Bone marrow (tissue), 2 donors: ENCODE results near the gene IGF2.

Experiments used
- DNase-seq, 2 donors: peaks; one replicate each; lab custom pipeline; 2025; lab: John Stamatoyannopoulos, UW

IGF2 gene

DNA sequence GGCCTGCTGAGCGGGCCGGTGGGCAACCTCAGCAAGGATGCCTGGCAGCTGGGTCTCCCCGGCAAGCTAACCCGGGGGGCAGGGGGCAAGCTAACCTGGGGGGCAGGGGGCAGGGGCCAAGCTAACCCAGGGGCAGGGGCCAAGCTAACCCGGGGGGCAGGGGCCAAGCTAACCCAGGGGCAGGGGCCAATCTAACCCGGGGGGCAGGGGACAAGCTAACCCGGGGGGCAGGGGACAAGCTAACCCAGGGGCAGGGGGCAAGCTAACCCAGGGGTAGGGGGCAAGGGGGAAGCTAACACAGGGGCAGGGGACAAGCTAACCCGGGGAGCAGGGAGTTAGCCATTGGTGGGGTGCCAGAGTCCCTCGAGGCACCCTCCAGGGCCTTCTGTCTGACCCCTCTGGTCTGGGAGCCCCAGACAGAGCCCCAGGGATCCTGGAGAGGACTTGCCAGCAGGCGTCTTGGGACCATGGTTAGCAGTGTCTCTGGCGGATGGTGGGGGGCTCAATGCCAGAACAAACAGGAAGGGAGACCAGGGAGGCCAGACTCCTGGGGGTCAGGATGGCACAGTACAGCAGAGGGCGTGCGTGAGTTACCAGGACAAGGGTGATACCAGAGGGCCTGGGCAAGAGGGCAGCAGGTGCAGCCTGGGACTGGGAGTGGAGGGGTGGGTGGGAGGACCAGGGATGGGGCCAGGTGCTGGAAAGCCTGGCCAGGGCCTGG, 16.1 kb downstream of the IGF2 start:
- no peak for DNase-seq

DNA sequence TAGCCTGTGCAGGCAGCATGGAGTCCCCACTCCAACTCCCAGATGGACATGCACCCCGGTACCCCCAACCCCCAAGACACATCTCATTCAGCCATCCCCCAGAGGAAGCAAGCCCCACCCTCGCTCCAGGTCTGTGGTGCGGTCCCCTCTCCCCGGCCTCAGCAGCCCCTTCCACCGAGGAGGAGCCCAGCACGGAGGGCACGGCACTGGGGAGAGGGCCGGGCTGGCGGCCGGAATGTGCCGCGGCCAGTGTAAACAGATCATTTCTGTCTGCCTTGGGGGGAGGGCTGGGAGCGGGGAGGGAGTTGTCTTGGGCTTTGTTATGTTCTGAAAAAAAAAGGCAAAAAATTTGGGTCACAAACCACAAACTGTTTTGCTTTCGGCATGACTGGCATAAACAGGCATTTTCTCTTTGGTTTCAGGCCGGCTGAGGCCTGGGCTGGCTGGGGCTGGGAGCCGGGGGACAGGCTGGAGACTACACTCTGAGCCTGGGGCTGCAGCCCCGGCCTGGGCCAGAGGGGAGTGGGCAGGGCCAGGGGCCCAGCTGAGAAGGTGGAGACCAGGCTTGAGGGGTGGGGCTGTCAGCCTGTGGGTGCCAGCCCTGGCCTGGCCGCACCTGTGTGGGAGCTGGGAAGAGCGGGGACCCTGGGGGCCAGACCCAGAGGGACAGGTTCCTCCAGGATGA, 16.8 kb downstream of the IGF2 start:
- no peak for DNase-seq

DNA sequence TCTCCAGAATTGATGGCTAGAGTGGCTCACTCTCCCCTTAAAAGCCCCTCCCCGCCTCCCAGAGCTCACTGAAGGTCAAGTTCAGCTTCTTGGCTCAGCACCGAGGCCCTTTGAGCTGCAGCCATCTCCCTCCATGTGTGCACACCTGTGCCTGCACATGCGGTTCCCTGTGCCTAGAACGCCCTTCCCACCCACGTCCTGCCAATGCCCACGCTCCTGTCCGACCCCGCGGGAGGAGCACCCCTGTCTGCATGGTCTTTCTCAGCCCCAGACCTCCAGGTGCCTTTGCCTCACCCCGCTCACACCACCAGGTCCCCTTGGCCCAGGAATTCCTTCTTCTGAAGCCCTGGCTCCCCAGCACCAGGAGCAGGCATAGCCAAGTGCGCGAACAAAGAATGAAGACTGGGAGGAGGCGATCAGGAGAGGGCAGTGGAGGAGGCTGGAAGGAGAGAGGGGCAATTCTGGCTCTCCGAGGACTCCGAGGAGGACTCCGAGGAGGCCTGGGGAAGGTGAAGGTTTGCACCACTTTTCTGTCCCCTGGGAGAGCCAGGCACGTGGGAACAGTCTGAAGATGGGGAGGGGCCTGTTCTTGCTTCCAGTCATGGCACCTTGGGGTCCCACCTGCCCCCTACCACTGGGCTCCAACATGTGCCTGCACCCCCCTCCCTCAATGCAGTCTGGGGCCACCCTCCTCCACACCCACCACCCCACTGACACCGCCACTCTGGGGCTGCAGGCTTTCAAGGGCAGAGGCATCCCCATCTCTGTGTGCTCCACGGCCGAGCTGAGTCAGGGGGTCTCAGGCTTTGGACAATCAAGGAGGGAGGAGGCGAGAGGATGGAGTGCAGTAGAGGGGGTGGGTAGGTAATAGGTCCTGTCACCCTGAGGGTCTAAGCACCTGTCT, 17.7 kb downstream of the IGF2 start:
- DNase-seq: no peak

DNA sequence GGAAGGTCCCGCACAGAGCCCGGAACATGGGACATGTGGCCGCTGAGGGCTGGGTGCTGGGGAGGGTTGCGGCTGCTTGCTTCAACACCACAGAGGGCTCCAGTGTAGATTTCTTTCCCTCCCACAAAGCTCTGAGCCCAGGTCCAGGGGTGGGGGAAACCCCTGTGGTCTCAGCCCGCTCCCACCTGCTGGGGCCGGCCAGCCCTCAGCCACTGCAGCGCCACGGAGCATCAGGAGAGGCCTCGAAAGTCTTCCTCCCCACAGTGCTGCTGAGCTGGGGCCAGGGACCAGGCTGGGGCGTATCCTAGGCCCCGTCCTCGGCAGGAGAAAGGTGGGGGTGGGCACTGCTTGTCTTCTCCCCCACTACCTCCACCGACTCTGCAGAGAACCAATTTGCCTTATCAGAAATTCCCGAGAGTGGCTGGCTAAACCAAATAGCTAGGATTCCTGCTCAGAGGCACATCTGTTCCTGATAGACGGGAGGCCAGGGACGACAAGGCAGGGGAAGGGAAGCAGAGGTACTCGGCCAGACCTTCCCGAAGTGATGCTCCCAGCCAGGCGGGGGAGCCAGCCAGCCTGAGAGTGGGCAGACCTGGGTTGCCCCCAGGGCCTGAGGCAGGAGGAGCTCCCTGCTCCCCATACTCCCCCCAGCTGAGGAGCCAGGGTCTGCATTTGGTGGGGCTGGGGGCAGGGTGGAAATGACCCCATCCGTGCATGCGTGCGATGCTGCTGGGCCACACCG, 18.7 kb downstream of the IGF2 start:
- no peak for DNase-seq

DNA sequence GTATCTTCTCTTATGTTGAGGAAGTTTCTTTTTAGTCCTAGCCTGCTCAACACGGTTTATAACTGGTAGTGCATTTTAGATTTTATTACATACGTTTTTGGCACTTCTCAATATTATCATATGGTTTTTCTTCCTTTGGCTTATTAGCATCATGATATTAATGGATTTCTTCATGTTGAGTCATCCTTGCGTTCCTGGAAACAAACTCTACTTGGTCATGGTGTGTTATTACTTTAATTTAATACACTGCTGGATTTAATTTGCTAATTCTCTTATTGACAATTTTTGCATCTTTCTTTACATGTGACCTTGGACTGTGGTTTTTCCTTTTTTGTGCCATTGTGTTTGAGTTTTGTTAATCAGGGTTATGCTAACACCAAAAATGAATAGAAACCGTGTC, 20.5 kb downstream of the IGF2 start:
- DNase-seq: no peak

DNA sequence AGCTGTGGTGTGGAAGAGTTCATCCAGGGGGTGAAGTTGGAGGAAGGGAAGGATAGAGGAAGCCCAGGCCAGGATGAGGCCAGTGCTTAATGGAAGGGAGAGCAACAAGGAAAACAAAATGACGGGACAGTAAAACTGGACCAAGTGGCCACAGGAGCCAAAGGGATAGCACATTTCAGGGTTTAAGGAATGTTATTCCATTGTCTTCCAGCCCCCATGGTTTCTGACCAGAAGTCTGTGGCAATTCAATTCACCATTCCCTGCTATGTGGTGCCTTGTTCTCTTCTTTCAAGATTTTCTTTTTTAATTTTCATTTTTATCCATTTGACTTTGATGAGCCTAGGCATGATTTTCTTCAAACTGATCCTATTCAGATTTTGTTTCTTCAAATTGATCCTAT, 22.5 kb downstream of the IGF2 start:
- no peak for DNase-seq

DNA sequence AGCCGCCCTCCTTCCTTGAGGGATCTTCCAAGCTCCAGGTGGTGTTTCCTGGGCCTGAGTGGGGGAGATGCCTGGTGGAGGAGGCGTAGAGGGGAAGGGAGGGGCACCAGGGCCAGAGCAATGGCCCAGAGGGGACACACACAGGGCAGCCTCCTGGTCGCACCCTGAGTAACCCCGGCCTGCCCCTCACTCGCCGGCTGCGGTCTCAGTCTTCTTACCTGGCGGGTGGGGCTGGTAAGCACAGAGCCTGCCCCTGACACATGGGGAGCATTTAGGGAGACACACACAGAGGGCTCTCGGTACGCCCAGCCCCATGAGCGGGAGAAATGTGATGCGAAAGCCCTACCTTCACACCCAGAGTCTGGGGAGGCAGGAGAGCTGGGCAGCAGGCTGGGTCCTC, 23.9 kb downstream of the IGF2 start:
- no peak for DNase-seq

DNA sequence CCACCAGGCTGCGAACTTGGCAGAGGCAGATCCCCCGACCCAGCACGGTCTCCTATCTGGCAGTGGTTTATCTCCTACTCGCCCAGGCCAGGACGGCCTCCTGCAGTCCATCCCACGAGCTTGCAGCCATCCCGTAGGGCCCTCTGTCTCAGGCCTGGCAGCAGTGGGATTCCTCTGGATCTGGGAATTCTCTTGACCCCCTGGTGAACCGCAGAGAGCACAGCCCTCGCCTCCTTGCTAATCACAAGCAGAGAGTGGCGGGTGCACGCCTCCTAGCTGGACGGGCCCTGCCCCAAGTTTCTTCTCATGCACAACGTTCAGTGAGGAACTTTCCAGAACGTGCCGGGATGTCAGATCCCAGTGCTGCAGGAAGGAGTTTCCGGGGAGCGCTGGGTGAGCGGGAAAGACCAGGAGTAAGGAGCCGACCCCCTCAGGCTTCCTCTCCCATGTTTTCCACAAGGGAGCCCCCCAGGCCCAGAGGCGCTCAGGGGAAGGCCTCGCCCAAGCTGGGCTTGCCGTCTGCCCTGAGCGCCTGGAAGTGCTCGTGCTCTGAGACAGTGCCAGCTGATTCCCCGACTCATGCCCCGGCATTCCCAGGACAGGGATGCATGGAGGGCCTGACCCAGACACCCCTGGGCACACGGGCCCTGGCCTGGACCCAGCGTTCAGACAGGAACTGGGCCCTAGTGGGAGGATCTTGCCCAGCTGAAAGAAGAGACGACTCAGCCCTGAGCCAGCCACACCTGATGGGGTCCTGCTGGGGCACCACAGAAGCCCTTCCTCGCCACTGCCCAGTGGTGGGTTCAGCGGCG, 24.6 kb downstream of the IGF2 start:
- DNase-seq: no peak

DNA sequence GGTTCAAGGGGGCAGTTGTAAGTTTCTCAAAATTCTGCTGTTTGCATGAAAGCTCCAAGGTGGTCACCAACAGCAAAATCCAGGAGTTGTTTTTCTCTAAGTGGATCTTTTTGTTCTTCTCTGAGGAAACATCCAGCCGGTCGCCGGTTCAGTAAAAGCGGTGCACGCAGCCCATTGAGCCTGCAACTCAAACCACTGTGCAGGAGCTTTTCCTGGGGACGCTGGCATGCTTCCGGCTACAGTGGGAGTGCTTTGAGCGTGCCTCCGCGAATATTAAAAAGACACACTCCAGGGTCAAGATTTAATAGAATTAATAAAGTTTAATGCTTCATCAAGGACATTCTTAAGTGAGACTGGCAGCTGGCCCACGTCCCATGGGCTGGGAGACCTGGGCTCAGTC, 25.4 kb downstream of the IGF2 start:
- no peak for DNase-seq

DNA sequence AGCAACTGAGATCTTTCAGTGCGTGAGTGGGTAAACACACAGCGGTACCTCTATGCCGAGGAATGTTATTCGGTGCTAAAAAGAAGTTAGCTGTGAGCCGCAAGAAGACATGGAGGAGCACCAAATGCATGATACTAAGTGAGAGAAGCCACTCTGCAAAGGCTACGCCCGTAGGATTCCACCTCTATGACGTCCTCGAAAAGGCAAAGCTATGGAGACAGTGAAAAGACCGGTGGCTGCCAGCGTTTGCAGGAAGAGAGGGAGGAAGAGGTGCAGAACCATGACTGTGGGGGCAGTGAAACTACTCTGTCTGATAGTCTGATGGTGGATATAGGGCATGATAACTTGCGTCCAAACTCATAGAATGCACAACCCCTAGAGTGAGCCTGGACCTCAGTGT, 28.7 kb downstream of the IGF2 start:
- no peak for DNase-seq

DNA sequence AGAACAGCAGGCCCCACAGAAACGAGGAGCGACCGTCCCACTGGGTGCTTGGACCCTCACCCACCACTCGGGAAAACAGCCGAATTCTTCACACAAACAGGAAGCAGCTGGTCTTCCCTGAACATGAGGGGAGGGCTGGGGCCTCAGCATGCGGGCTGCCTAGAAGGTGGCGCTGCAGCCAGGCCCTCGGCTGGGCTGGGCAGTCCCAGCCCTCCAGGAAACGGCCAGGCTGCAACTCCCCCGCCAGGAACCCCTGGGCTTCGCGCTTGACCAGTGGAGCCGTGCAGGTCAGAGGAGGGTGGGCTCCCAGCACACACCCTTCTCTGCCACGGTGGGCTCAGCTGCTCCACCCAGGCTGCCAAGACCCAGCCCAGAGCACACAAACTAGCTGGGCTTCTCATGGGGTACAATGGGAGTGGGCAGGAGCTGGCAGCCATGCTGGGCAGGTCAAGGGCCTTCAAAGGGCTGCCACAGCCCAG, 29.6 kb downstream of the IGF2 start:
- peak in 1 of 2 donors; percentile 52 for DNase-seq

DNA sequence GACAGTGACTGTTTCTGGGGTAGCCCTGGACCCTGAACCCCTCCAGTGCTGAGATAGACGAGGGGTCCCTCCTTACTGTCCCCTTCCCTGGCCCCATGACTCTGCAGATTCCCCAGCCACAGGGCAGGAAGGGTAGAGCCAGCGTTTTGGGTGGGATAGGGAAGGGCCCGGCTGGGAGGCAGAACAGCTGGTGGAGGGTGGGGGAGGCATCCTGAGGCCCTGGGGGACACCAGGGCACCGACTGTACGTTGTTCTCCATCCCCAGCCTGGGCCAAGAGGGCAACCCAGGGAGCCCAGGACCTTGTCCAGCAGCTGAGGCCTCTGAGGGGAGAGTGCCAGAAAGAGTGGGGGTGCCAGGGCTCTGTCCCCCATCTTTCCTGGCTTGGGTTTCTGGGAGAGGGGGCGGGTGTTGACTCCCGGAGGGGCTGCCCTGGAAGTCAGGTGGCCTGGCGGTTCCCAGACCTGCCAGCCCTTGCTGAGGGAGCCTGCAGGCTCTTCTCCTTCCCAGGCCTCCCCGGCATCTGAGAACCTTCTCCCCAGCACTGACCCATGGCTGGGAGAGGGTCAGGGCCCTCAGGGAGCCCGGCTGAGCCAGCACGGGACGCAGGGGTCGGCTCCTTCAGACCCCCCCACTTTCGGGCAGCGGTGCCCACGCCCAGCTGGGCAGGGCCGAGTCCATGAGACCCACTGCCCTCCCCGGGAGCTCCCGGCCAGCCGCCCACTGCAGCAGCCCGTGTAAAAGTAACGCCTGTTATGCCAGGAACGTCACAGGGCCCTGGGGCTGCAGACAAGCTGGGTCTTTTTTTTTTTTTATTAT, 30.3 kb downstream of the IGF2 start:
- DNase-seq: no peak

DNA sequence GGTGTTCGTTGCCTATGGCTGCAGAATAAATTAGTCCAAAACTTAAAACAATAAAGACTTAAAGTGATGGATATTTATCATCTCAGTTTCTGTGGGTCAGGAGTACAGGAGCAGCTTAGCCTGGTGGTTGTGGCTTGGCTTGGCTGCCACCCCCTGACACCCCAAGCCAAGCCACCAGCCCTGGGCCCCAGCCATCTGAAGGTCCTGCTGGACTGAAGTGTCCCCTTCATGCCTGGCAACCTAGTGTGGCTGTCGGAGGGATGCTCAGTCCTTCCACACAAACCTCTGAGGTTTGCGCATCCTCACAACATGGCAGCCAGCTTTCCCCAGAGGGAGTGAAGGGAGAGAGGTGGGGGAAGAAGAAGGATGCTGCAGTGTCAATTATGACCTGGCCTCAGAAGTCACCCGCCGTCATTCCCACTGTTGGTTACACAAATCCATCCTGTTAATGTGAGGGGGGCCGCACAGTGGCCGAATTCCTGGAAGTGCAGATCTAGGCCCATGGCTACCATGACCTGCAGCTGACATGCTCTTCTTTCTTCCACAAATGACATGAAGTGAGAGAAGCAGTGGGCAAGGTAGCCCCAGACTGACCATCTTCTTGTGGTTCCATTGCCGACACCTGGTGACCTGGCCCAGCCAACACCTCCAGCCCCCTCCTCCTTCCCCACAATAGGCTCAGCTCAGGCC, 31.1 kb downstream of the IGF2 start:
- DNase-seq: no peak

DNA sequence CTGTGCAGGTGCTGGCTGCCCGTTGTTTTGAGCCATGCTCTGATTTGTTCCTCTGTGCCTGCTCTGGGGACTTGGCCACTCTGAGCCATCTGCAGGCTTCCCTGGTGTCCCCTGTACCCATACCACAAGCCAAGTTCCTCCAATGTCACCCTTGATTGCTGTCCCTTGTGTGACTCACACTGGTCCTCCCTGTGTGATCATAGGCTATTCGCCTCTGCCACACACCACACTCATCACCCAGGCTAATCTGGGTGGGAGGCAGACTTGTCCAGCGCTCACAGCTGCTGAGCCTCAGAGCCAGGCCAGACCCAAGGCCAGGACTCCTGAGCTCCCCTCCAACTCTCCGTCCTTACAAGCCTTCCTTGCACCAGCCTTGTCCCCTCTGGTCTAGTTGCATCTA, 31.7 kb downstream of the IGF2 start:
- DNase-seq: no peak

DNA sequence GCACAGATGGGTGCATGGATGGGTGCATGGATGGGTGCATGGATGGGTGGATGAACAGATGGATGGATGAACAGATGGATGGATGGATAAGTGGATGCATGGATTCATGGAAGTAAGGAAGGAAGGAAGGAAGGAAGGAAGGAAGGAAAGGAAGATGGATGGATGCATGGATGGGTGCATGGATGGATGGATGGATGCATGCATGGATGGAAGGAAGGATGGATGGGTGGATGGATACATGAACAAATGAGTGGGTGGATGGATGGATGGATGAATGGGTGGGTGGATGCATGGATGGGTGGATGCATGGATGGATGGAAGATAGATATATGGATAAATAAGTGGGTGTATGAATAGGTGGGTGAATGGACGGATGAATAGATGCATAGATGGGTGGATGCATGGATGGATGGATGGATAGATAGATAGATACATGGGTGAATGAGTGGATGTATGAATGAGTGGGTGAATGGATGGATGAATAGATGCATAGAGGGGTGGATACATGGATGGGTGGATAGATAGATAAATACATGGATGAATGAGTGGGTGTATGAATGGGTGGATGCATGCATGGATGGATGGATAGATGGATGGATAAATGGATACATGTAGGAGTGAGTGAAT, 32.5 kb downstream of the IGF2 start:
- DNase-seq: no peak

DNA sequence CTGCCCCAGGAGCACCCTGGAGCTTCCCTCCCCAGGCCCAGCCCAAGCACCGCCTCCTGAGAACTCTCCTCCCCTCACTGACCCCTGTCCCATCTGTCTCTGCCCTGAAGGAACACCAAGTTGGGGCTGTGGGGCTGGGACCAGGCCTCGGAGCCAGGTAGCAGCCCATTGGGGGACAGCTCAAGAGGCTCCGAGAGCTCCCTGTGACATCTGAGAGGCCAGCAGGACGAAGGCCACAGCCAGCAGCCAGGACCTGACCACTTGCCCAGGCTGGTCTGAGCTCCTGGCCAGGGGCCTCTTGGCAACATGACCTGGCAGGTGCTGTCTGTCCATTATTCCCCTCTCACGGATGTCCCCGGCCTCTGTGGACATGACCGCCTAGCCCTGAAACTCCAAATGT, 33.7 kb downstream of the IGF2 start:
- no peak for DNase-seq

DNA sequence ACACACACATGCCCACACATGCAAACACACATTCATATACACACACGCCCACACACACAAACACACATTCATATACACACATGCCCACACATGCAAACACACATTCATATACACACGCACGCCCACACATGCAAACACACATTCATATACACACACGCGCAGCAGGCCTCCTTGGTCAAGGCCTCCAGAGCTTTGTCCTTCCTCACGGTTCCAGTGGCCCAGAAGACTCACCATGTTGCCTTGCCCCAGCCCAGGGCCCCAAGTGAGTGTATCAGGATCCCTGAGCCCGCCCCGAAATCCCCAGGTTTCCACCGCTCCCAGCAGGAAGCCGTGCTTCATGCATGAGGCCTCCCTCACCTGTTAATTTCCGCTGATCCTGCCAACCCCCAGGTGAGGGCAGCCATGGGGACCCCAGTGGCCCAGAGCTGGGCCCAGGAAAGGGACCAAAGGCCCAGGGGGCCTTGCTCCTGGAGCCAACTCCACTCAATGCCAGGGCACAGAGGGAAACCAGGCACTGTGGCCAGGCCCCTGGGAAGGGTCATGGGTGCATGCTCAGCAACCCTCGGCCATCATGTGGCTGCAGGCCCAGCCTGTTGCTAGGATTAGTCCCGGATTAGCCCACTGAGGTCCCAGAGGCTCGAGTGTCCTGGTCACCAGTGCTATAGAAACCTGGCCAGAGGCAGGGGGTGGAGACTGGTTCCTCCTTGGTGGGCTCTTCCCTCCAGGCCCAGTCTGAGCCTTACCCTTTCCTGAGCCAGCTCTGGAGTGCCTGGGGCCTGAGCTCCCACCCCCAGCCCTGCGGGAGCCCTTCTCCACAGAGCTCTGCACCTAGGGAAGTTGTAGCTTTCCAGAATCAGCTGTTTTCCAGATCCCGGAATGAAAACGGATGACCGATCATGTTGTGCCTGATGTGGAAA, 34.4 kb downstream of the IGF2 start:
- no peak for DNase-seq
